HG03097 (cell line): ENCODE data around the gene PDE8A.

Source experiments
- ATAC-seq: cut with Tn5 transposase; IDR thresholded peaks from one replicate; pipeline ENCODE4 v1.9.1; 2021; ENCODE audit not compliant: unreplicated experiment, low FRiP score

PDE8A gene

GRCh38 chr15:85029221-85029620 lies 47.6 kb downstream of the PDE8A start:
- no peak for ATAC-seq

- no peak for ATAC-seq
Observed at GRCh38 chr15:85030301-85030929, 48.8 kb downstream of the PDE8A start.

GRCh38 chr15:85031086-85031943 lies 49.7 kb downstream of the PDE8A start:
- ATAC-seq = no peak

GRCh38 chr15:85031944-85032558 lies 50.4 kb downstream of the PDE8A start:
- ATAC-seq = no peak

GRCh38 chr15:85033148-85033547 lies 51.5 kb downstream of the PDE8A start:
- ATAC-seq = no peak

- no peak for ATAC-seq
Observed at GRCh38 chr15:85034276-85034675, 52.6 kb downstream of the PDE8A start.

GRCh38 chr15:85035980-85036379 lies 54.3 kb downstream of the PDE8A start:
- no peak for ATAC-seq

GRCh38 chr15:85036716-85037115 lies 55.1 kb downstream of the PDE8A start:
- no peak for ATAC-seq

GRCh38 chr15:85037641-85038040 lies 56.0 kb downstream of the PDE8A start:
- ATAC-seq = no peak

- ATAC-seq = no peak
Observed at GRCh38 chr15:85041230-85041629, 59.6 kb downstream of the PDE8A start.

- ATAC-seq = no peak
Observed at GRCh38 chr15:85044251-85044853, 62.7 kb downstream of the PDE8A start.

GRCh38 chr15:85044894-85045293 lies 63.2 kb downstream of the PDE8A start:
- no peak for ATAC-seq

- no peak for ATAC-seq
Observed at GRCh38 chr15:85045615-85046014, 64.0 kb downstream of the PDE8A start.

- ATAC-seq = peak; percentile 64
Observed at GRCh38 chr15:85047271-85047948, 65.8 kb downstream of the PDE8A start.

- no peak for ATAC-seq
Observed at GRCh38 chr15:85048430-85048829, 66.8 kb downstream of the PDE8A start.

- no peak for ATAC-seq
Observed at GRCh38 chr15:85049805-85050204, 68.1 kb downstream of the PDE8A start.

- ATAC-seq = no peak
Observed at GRCh38 chr15:85059734-85060133, 78.1 kb downstream of the PDE8A start.

- no peak for ATAC-seq
Observed at GRCh38 chr15:85062560-85062959, 80.9 kb downstream of the PDE8A start.

- ATAC-seq = no peak
Observed at GRCh38 chr15:85063088-85063487, 81.4 kb downstream of the PDE8A start.

- ATAC-seq = no peak
Observed at GRCh38 chr15:85063522-85064079, 81.9 kb downstream of the PDE8A start.
